Stimulated activated CD4-positive, alpha-beta T cell treated with anti-CD3 and anti-CD28 coated beads, Interleukin-2, amount 100 ng/mL, for 4 hours (primary cell): Measurements from ENCODE around the gene ARHGEF9.

ENCODE experiments used
- DNase-seq: peaks from one replicate; pipeline ENCODE4 v3.0.0-alpha.2; 2020; ENCODE audit warnings: low read depth

Gene ARHGEF9

GRCh38 chrX:63746278-63746677, 38.7 kb downstream of the ARHGEF9 start:
- no peak for DNase-seq

- no peak for DNase-seq
Measured at GRCh38 chrX:63744850-63745394, 40.1 kb downstream of the ARHGEF9 start.

GRCh38 chrX:63743596-63743995, 41.4 kb downstream of the ARHGEF9 start:
- no peak for DNase-seq

- no peak for DNase-seq
Measured at GRCh38 chrX:63740382-63740781, 44.6 kb downstream of the ARHGEF9 start.

GRCh38 chrX:63739885-63740284, 45.1 kb downstream of the ARHGEF9 start:
- no peak for DNase-seq

- no peak for DNase-seq
Measured at GRCh38 chrX:63738696-63739095, 46.3 kb downstream of the ARHGEF9 start.

- DNase-seq = no peak
Measured at GRCh38 chrX:63737131-63737921, 47.7 kb downstream of the ARHGEF9 start.

- no peak for DNase-seq
Measured at GRCh38 chrX:63735882-63736281, 49.1 kb downstream of the ARHGEF9 start.

- no peak for DNase-seq
Measured at GRCh38 chrX:63720293-63720692, 64.7 kb downstream of the ARHGEF9 start.

- DNase-seq = no peak
Measured at GRCh38 chrX:63719633-63720032, 65.4 kb downstream of the ARHGEF9 start.

GRCh38 chrX:63718010-63718694, 66.9 kb downstream of the ARHGEF9 start:
- no peak for DNase-seq

- no peak for DNase-seq
Measured at GRCh38 chrX:63713526-63713925, 71.5 kb downstream of the ARHGEF9 start.

- no peak for DNase-seq
Measured at GRCh38 chrX:63708801-63709200, 76.2 kb downstream of the ARHGEF9 start.

- no peak for DNase-seq
Measured at GRCh38 chrX:63702556-63702955, 82.5 kb downstream of the ARHGEF9 start.

GRCh38 chrX:63686878-63687714, 97.9 kb downstream of the ARHGEF9 start:
- no peak for DNase-seq

- no peak for DNase-seq
Measured at GRCh38 chrX:63680423-63680822, 104.6 kb downstream of the ARHGEF9 start.

GRCh38 chrX:63679432-63679831, 105.6 kb downstream of the ARHGEF9 start:
- no peak for DNase-seq

- no peak for DNase-seq
Measured at GRCh38 chrX:63675716-63676115, 109.3 kb downstream of the ARHGEF9 start.

GRCh38 chrX:63673896-63674295, 111.1 kb downstream of the ARHGEF9 start:
- no peak for DNase-seq

GRCh38 chrX:63664741-63665140, 120.3 kb downstream of the ARHGEF9 start:
- no peak for DNase-seq

GRCh38 chrX:63664083-63664482, 120.9 kb downstream of the ARHGEF9 start:
- no peak for DNase-seq

GRCh38 chrX:63661676-63662075, 123.3 kb downstream of the ARHGEF9 start:
- no peak for DNase-seq
